ENCODE results near the gene CHPF2.

GRCh38 chr7:151201751-151202150 lies 30.5 kb upstream of the CHPF2 start:
- TF ChIP-seq CTCF (IDR thresholded peaks at IDR 0.05; ENCODE audit: low read depth, low read length) (no peak), EZH2phosphoT487 (IDR thresholded peaks at IDR 0.05; ENCODE audit: low read depth) (no peak)

All from OCI-LY3 (cell line).